ENCODE results near the gene ZBTB12. TPM values are rescaled to one million over a fixed set of nuclear protein-coding genes. Genes with fewer than 3 reads are reported as not detected.

Gene ZBTB12
- total RNA-seq, 1 experiment from 2014 or later, result 13.3 TPM

DNA sequence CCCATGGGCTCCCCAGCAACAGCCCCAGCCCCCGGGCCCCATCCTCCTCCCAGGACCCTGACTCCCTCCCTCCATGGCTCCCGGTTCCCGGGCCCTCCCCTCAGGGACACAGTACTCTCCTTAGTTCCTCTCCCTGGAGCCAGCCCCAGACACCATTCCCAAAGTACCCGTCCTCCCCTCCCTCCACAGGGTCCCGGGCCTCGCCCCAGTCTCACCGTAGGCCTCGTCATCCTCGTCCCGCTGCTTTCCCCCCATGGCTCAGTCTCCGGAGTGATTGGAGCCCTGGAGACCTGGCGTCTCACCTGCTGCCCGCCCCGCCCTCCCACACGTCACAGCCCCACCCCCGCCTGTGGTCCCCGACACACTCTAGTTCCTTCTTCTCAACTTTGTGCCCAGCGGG, 23.2 kb downstream of the ZBTB12 start, which contains the start of gene SLC44A4:
Gene SLC44A4, minus strand, starts transcription at position 272 of the 400 bp plus-strand sequence. Its CDS starts 17 bp downstream, at position 255.
- H3K9me2 ChIP-seq (replicated peaks; ENCODE audit: insufficient read depth, low read length), result no peaks in the 10 kb centered on the region
- H4K20me1 ChIP-seq (ENCODE audit: insufficient read depth, low read depth, low read length), result no peaks in the 10 kb centered on the region
- H3K9ac ChIP-seq (ENCODE audit: low read length), result no peak within 1 kb of the TSS
- no peak within 1 kb of the TSS for H3K4me2 ChIP-seq (ENCODE audit: low read depth, low read length, poor library complexity, severe bottlenecking)
- no peaks in the 10 kb centered on the region for H3K27me3 ChIP-seq (ENCODE audit: low read length)
- no peak within 1 kb of the TSS for H3K27ac ChIP-seq (ENCODE audit: low read length)
- no peaks in the 10 kb centered on the region for H3K4me1 ChIP-seq (ENCODE audit: low read length)
- peaks cover 13% of the 10 kb centered on the region for H3K36me3 ChIP-seq (ENCODE audit: insufficient read depth, low read length)
- H3K79me2 ChIP-seq (ENCODE audit: low read length), result no peaks in the 10 kb centered on the region
- H3K4me3 ChIP-seq (ENCODE audit: low read length), result no peak within 1 kb of the TSS
- no peak for DNase-seq
- no peak within 1 kb of the TSS for H2AFZ ChIP-seq (ENCODE audit: low read length)
- no peaks in the 10 kb centered on the region for H3K9me3 ChIP-seq (ENCODE audit: low read length)

DNA sequence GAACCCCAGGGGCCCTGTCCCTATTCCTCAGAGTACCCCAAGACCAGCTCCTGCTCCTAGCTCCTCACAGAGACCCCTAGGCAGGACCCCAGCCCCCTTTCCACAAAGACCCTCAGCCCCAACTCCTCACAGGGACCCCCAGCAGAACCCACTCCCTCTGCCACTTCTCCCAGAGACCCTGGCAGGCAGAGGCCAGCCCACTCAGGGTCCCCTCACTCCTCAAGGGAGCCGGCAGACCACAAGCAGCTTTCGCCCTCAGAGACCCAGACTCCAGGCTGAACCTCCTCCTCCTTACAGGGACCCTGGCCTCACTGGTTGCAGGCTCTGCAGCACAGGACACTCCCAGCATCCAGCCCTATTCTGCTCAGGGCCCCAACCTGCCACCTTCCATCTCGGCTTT, 23.7 kb downstream of the ZBTB12 start:
- no peak overlapping the region for H3K4me3 ChIP-seq (ENCODE audit: low read length)
- no peaks in the 10 kb centered on the region for H3K27me3 ChIP-seq (ENCODE audit: low read length)
- no peaks in the 10 kb centered on the region for H4K20me1 ChIP-seq (ENCODE audit: insufficient read depth, low read depth, low read length)
- no peak overlapping the region for H3K4me2 ChIP-seq (ENCODE audit: low read depth, low read length, poor library complexity, severe bottlenecking)
- no peak overlapping the region for H2AFZ ChIP-seq (ENCODE audit: low read length)
- no peak overlapping the region for H3K27ac ChIP-seq (ENCODE audit: low read length)
- peaks cover 13% of the 10 kb centered on the region for H3K36me3 ChIP-seq (ENCODE audit: insufficient read depth, low read length)
- H3K9me3 ChIP-seq (ENCODE audit: low read length), result no peaks in the 10 kb centered on the region
- no peak overlapping the region for H3K9ac ChIP-seq (ENCODE audit: low read length)
- H3K4me1 ChIP-seq (ENCODE audit: low read length), result no peaks in the 10 kb centered on the region
- H3K79me2 ChIP-seq (ENCODE audit: low read length), result no peaks in the 10 kb centered on the region
- no peak for DNase-seq
- no peaks in the 10 kb centered on the region for H3K9me2 ChIP-seq (replicated peaks; ENCODE audit: insufficient read depth, low read length)

DNA sequence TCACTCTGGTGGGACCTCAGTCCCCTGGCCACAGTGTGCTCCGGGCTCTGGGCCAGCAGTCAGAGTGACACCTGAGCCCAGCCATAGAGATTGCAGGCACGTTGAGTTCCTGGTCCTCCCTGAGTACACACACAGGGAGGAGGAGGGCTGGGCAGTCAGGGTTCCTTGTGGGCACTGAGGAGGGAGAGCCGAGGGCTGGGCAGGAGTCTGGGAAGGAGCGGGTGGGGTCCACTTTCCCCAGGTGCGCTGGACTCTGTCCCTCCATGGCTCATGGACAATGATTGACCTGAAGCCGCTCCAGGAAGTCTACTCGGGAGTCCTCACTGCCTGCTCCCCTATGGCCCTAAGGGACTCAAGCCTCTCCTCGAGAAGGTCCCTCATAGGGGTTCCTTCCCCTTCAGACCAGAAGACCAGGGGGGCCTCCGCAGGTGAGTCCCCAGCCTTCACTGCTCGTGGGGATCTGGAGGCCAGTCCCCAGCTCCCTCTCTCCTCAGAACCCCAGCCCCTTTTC, 24.2 kb downstream of the ZBTB12 start:
- no peak overlapping the region for H3K4me3 ChIP-seq (ENCODE audit: low read length)
- H3K9me3 ChIP-seq (ENCODE audit: low read length), result no peaks in the 10 kb centered on the region
- no peak overlapping the region for H3K9ac ChIP-seq (ENCODE audit: low read length)
- no peak overlapping the region for H2AFZ ChIP-seq (ENCODE audit: low read length)
- no peak for DNase-seq
- no peaks in the 10 kb centered on the region for H3K27me3 ChIP-seq (ENCODE audit: low read length)
- H3K36me3 ChIP-seq (ENCODE audit: insufficient read depth, low read length), result peaks cover 13% of the 10 kb centered on the region
- no peaks in the 10 kb centered on the region for H4K20me1 ChIP-seq (ENCODE audit: insufficient read depth, low read depth, low read length)
- no peak overlapping the region for H3K27ac ChIP-seq (ENCODE audit: low read length)
- H3K79me2 ChIP-seq (ENCODE audit: low read length), result no peaks in the 10 kb centered on the region
- no peaks in the 10 kb centered on the region for H3K9me2 ChIP-seq (replicated peaks; ENCODE audit: insufficient read depth, low read length)
- no peaks in the 10 kb centered on the region for H3K4me1 ChIP-seq (ENCODE audit: low read length)
- H3K4me2 ChIP-seq (ENCODE audit: low read depth, low read length, poor library complexity, severe bottlenecking), result no peak overlapping the region

DNA sequence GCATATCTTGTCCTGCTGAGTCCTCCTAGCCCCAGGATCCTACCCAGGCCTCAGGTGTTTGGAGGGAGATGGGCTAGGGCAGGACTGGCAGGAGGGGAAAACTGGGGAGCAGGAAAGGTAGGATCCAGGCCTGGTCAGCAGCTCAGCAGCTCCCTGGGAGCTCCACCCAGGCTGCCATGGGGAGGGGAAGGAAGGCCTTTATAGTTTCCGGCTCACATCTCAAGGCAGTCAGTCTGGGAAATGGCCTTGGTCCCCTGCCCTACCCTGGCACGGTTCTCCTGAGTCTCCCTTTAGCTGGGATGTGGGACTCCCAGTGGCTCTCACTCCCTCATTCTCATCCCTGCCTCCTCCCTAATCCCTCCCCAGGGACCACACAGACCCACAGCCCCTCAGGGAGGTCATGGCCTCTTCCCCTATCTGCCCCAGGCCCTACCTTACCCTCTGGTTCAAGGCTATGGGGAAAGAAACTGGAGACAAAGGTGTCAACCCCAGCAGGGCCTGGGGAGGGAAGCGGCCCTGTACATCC, 24.7 kb downstream of the ZBTB12 start:
- Histone ChIP-seq H3K27me3 (ENCODE audit: low read length) (no peaks in the 10 kb centered on the region), H4K20me1 (ENCODE audit: insufficient read depth, low read depth, low read length) (no peaks in the 10 kb centered on the region), H3K9ac (ENCODE audit: low read length) (no peak overlapping the region), H3K4me2 (ENCODE audit: low read depth, low read length, poor library complexity, severe bottlenecking) (no peak overlapping the region), H3K36me3 (ENCODE audit: insufficient read depth, low read length) (peaks cover 13% of the 10 kb centered on the region), H3K9me3 (ENCODE audit: low read length) (no peaks in the 10 kb centered on the region), H3K4me1 (ENCODE audit: low read length) (no peaks in the 10 kb centered on the region), H3K27ac (ENCODE audit: low read length) (no peak overlapping the region), H3K9me2 (replicated peaks; ENCODE audit: insufficient read depth, low read length) (no peaks in the 10 kb centered on the region), H3K4me3 (ENCODE audit: low read length) (no peak overlapping the region), H3K79me2 (ENCODE audit: low read length) (no peaks in the 10 kb centered on the region), H2AFZ (ENCODE audit: low read length) (no peak overlapping the region)
- DNase-seq, result no peak

DNA sequence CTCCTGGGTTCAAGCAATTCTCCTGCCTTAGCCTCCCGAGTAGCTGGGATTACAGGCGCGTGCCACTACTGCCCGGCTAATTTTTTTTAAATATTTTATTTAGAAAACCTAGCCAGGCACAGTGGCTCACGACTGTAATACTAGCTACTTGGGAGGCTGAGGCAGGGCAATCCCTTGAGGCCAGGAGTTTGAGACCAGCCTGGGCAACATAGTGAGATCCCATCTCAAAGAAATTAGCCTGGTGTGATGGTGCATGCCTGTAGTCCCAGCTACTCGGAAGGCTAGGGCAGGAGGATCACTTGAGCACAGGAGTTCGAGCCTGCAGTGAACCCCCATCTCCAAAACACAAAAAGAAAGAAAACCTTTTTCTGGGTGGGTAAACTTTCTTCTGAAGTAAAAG, 25.5 kb downstream of the ZBTB12 start:
- no peaks in the 10 kb centered on the region for H3K9me3 ChIP-seq (ENCODE audit: low read length)
- no peaks in the 10 kb centered on the region for H3K9me2 ChIP-seq (replicated peaks; ENCODE audit: insufficient read depth, low read length)
- H3K4me2 ChIP-seq (ENCODE audit: low read depth, low read length, poor library complexity, severe bottlenecking), result no peak overlapping the region
- H3K36me3 ChIP-seq (ENCODE audit: insufficient read depth, low read length), result peaks cover 11% of the 10 kb centered on the region
- DNase-seq, result no peak
- H3K79me2 ChIP-seq (ENCODE audit: low read length), result no peaks in the 10 kb centered on the region
- H3K27ac ChIP-seq (ENCODE audit: low read length), result no peak overlapping the region
- no peaks in the 10 kb centered on the region for H3K27me3 ChIP-seq (ENCODE audit: low read length)
- no peaks in the 10 kb centered on the region for H3K4me1 ChIP-seq (ENCODE audit: low read length)
- no peak overlapping the region for H2AFZ ChIP-seq (ENCODE audit: low read length)
- H4K20me1 ChIP-seq (ENCODE audit: insufficient read depth, low read depth, low read length), result no peaks in the 10 kb centered on the region
- no peak overlapping the region for H3K9ac ChIP-seq (ENCODE audit: low read length)
- no peak overlapping the region for H3K4me3 ChIP-seq (ENCODE audit: low read length)

DNA sequence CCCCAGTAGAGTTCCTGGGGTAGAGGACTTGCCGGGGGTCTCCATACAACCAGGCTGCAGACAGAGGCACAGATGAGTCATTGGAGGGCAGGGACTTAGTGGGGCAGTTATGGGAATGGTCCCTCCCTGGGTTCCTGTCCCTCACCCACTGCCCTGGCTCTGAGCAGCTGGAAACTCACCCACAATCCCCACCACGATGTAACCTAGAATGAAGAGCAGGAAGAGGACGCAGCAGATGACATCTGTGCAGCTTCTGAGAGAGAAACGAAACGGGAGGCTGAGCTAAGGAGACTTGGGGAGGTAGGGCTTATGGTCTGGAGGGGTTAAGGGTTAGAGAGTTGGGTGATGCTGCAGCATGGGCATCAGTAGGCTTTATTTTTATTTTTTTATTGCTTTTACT, 26.0 kb downstream of the ZBTB12 start:
- Histone ChIP-seq H3K4me1 (ENCODE audit: low read length) (no peaks in the 10 kb centered on the region), H3K27ac (ENCODE audit: low read length) (no peak overlapping the region), H3K9me2 (replicated peaks; ENCODE audit: insufficient read depth, low read length) (no peaks in the 10 kb centered on the region), H2AFZ (ENCODE audit: low read length) (no peak overlapping the region), H3K4me3 (ENCODE audit: low read length) (no peak overlapping the region), H3K79me2 (ENCODE audit: low read length) (no peaks in the 10 kb centered on the region), H3K4me2 (ENCODE audit: low read depth, low read length, poor library complexity, severe bottlenecking) (no peak overlapping the region), H3K9ac (ENCODE audit: low read length) (no peak overlapping the region), H3K36me3 (ENCODE audit: insufficient read depth, low read length) (peaks cover 8% of the 10 kb centered on the region; the same call in 1 of the 2 replicates), H3K27me3 (ENCODE audit: low read length) (no peaks in the 10 kb centered on the region), H3K9me3 (ENCODE audit: low read length) (no peaks in the 10 kb centered on the region), H4K20me1 (ENCODE audit: insufficient read depth, low read depth, low read length) (no peaks in the 10 kb centered on the region)
- no peak for DNase-seq

DNA sequence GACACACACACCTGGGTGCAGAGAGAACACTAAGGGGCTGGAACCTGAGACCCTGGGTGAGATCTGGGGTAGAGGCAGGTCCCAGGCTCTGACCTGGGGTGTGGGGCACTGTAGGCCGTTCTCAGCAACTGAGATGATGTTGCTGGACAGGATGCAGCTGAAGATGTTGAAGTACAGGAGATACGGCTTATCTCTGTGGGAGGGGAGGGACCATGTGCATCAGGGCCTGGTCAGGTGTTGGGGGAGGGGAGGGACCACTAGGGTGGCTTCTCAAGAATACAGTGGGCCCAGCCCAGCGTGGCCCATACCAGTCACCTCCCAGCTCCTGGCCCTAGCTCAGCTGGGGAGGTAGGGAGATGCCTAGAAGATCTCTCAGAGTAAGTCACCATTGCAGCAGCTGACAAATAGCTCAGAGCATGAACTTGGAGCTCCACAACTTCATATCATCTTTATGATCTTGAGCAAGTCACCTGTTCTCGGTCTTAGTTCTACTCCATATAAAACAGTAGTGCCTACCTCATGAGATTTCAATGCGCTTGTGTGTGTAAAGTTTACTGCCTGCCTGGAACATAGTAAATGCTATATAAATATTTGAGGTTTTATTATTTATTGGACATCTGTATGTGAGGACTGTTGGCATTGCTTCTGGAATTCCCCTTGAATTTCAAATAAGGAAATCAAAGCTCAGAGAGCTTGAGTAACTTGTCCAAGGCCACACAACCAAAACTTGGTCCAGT, 26.9 kb downstream of the ZBTB12 start:
- Histone ChIP-seq H3K4me1 (ENCODE audit: low read length) (no peaks in the 10 kb centered on the region), H2AFZ (ENCODE audit: low read length) (no peak overlapping the region), H3K27ac (ENCODE audit: low read length) (no peak overlapping the region), H3K4me3 (ENCODE audit: low read length) (no peak overlapping the region), H3K36me3 (ENCODE audit: insufficient read depth, low read length) (peaks cover 3% of the 10 kb centered on the region; the same call in 1 of the 2 replicates), H3K79me2 (ENCODE audit: low read length) (no peaks in the 10 kb centered on the region), H3K9me3 (ENCODE audit: low read length) (no peaks in the 10 kb centered on the region), H3K4me2 (ENCODE audit: low read depth, low read length, poor library complexity, severe bottlenecking) (no peak overlapping the region), H3K9me2 (replicated peaks; ENCODE audit: insufficient read depth, low read length) (no peaks in the 10 kb centered on the region), H3K9ac (ENCODE audit: low read length) (no peak overlapping the region), H3K27me3 (ENCODE audit: low read length) (no peaks in the 10 kb centered on the region), H4K20me1 (ENCODE audit: insufficient read depth, low read depth, low read length) (no peaks in the 10 kb centered on the region)
- no peak for DNase-seq

DNA sequence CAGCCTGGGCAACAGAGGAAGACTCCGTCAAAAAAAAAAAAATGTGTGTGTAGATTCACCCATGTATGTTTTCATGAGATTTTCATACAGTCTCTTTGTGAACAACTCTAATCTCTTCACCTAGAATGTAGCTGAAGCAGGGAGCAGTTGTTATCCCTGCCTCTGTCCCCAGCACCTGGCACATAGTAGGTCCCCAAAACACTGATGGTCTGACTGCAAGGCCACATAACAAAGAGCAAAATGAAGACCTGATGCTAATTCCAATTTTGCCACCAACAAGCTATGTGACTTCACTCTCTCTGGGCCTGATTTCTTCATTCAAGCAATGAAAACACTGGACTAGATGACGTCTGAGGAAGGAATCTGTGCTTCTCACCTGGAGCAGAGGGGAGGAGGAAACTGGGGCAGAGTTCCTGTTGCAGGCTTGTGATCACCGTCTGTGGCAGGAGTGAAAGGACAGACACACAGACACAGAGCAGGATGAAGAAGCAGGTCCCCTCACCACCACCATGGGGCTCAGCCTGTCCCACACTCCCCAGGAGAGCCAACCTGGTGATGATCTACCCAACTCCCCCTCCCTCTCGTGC, 27.7 kb downstream of the ZBTB12 start:
- H3K27me3 ChIP-seq (ENCODE audit: low read length), result no peaks in the 10 kb centered on the region
- H3K27ac ChIP-seq (ENCODE audit: low read length), result no peak overlapping the region
- H3K4me3 ChIP-seq (ENCODE audit: low read length), result no peak overlapping the region
- H3K9ac ChIP-seq (ENCODE audit: low read length), result no peak overlapping the region
- no peaks in the 10 kb centered on the region for H3K9me2 ChIP-seq (replicated peaks; ENCODE audit: insufficient read depth, low read length)
- no peaks in the 10 kb centered on the region for H4K20me1 ChIP-seq (ENCODE audit: insufficient read depth, low read depth, low read length)
- no peak overlapping the region for H2AFZ ChIP-seq (ENCODE audit: low read length)
- H3K79me2 ChIP-seq (ENCODE audit: low read length), result no peaks in the 10 kb centered on the region
- H3K36me3 ChIP-seq (ENCODE audit: insufficient read depth, low read length), result no peaks in the 10 kb centered on the region
- no peak overlapping the region for H3K4me2 ChIP-seq (ENCODE audit: low read depth, low read length, poor library complexity, severe bottlenecking)
- no peak for DNase-seq
- H3K9me3 ChIP-seq (ENCODE audit: low read length), result no peaks in the 10 kb centered on the region
- H3K4me1 ChIP-seq (ENCODE audit: low read length), result no peaks in the 10 kb centered on the region
